PC-9 (cell line): ENCODE measurements around the gene CREB3L1. TPM values are rescaled to one million over a fixed set of nuclear protein-coding genes. Genes with fewer than 3 reads are reported as not detected.

Experiments
- BruUV-seq: library from RNA; stranded (reverse); fragments of 400-500 nt; replicated peaks from 2 replicates; lab custom pipeline; 2021; lab: Mats Ljungman, UMichigan
- CTCF ChIA-PET: fragments of 300-600 bp; sonication (Branson Sonifier 250); formaldehyde crosslinking; loops from one replicate; lab custom pipeline; 2022; ENCODE audit warnings: antibody characterized with exemption; lab: Charles Lee
- POLR2A ChIA-PET: fragments of 300-600 bp; sonication (Branson Sonifier 250); formaldehyde crosslinking; loops from one replicate; lab custom pipeline; 2022; ENCODE audit warnings: antibody characterized with exemption; ENCODE audit not compliant: unreplicated experiment; lab: Charles Lee
- DNase-seq, 2 experiments: peaks; one replicate each; pipeline versions ENCODE4 v3.0.0 to v3.0.0-alpha.2; 2015 to 2022; ENCODE audit warnings: mixed read lengths in 1 of 2
- H2AFZ ChIP-seq: fragments of 200-600 bp; sonication (generic); 2 replicates; pipeline ENCODE4 v1.8.1; 2017; ENCODE audit warnings: antibody characterized with exemption
- H3F3A ChIP-seq: fragments of 200-600 bp; sonication (generic); 2 replicates; pipeline ENCODE4 v1.8.1; 2017; ENCODE audit warnings: antibody characterized with exemption, mild to moderate bottlenecking, low read depth; ENCODE audit not compliant: insufficient read depth
- H3K27ac ChIP-seq: fragments of 200-600 bp; sonication (generic); 2 replicates; pipeline ENCODE4 v1.6.1; 2016; ENCODE audit warnings: mixed run types
- H3K27me3 ChIP-seq: fragments of 200-600 bp; sonication (generic); 2 replicates; pipeline ENCODE4 v1.6.1; 2016; ENCODE audit warnings: low read depth, mixed run types; ENCODE audit not compliant: insufficient read depth
- H3K36me3 ChIP-seq: fragments of 200-600 bp; sonication (generic); 2 replicates; pipeline ENCODE4 v1.6.1; 2016; ENCODE audit warnings: low read depth, mixed run types
- H3K4me1 ChIP-seq: fragments of 200-600 bp; sonication (generic); replicated peaks from 2 replicates; pipeline ENCODE4 v1.6.1; 2016; ENCODE audit warnings: mixed run types; ENCODE audit not compliant: insufficient read depth
- H3K4me2 ChIP-seq: fragments of 200-600 bp; sonication (generic); 2 replicates; pipeline ENCODE4 v1.6.1; 2017; ENCODE audit warnings: mixed run types
- H3K4me3 ChIP-seq: fragments of 200-600 bp; sonication (generic); 2 replicates; pipeline ENCODE4 v1.6.1; 2016; ENCODE audit warnings: mixed run types
- H3K79me2 ChIP-seq: fragments of 200-600 bp; sonication (generic); 2 replicates; pipeline ENCODE4 v1.6.1; 2017; ENCODE audit warnings: low read depth, mixed run types
- H3K9me2 ChIP-seq: fragments of 200-600 bp; sonication (generic); 2 replicates; pipeline ENCODE4 v1.8.1; 2017; ENCODE audit warnings: mild to moderate bottlenecking; ENCODE audit not compliant: insufficient read depth
- H3K9me3 ChIP-seq: fragments of 200-600 bp; sonication (generic); 2 replicates; pipeline ENCODE4 v1.8.1; 2016; ENCODE audit warnings: low read depth; ENCODE audit not compliant: insufficient read depth
- H4K20me1 ChIP-seq: fragments of 200-600 bp; sonication (generic); 2 replicates; pipeline ENCODE4 v1.8.1; 2017; ENCODE audit not compliant: insufficient read depth
- EZH2 ChIP-seq: fragments of 200-600 bp; sonication (generic); IDR thresholded peaks from 2 replicates; pipeline ENCODE4 v1.8.0; 2017; ENCODE audit warnings: antibody characterized with exemption, low read depth
- intact Hi-C: fragments of 100-400 bp; cut with micrococcal nuclease; formaldehyde crosslinking; loops from one replicate; pipeline ENCODE4 v1.10.0; 2022; ENCODE audit not compliant: unreplicated experiment
- total RNA-seq: library from RNA; stranded (reverse); gene quantifications from 2 replicates; pipeline ENCODE4 v1.2.3, GENCODE V29; 2021
- TF ChIP-seq, protein P1 (sequence below): fragments of 200-600 bp; sonication (generic); conservative IDR thresholded peaks from 2 replicates; pipeline ENCODE4 v1.6.1; 2017; ENCODE audit warnings: mixed run types, antibody characterized with exemption, mild to moderate bottlenecking, moderate library complexity

CREB3L1 gene
- total RNA-seq, 1 experiment from 2014 or later: 3.1 TPM

GRCh38 chr11:46293066-46293465 lies 15.6 kb downstream of the CREB3L1 start:
- BruUV-seq: no TSS peak
- H3F3A ChIP-seq: peaks cover 25% of the 10 kb centered on the region; the same call in 1 of the 2 replicates
- H3K4me1 ChIP-seq: peaks cover 50% of the 10 kb centered on the region
- H3K4me2 ChIP-seq: no peak overlapping the region
- intact Hi-C loops: no loop called here
- no peak overlapping the region for H2AFZ ChIP-seq
- no peaks in the 10 kb centered on the region for H3K9me2 ChIP-seq
- H4K20me1 ChIP-seq: no peaks in the 10 kb centered on the region
- H3K9me3 ChIP-seq: no peaks in the 10 kb centered on the region
- CTCF ChIA-PET: no interaction called here
- H3K27me3 ChIP-seq: no peaks in the 10 kb centered on the region
- DNase-seq: no peak
- H3K4me3 ChIP-seq: no peak overlapping the region
- TF ChIP-seq, protein P1, sequence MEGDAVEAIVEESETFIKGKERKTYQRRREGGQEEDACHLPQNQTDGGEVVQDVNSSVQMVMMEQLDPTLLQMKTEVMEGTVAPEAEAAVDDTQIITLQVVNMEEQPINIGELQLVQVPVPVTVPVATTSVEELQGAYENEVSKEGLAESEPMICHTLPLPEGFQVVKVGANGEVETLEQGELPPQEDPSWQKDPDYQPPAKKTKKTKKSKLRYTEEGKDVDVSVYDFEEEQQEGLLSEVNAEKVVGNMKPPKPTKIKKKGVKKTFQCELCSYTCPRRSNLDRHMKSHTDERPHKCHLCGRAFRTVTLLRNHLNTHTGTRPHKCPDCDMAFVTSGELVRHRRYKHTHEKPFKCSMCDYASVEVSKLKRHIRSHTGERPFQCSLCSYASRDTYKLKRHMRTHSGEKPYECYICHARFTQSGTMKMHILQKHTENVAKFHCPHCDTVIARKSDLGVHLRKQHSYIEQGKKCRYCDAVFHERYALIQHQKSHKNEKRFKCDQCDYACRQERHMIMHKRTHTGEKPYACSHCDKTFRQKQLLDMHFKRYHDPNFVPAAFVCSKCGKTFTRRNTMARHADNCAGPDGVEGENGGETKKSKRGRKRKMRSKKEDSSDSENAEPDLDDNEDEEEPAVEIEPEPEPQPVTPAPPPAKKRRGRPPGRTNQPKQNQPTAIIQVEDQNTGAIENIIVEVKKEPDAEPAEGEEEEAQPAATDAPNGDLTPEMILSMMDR: no peak
- no peak for TF ChIP-seq EZH2
- H3K27ac ChIP-seq: no peak overlapping the region
- no peaks in the 10 kb centered on the region for H3K36me3 ChIP-seq
- H3K79me2 ChIP-seq: no peaks in the 10 kb centered on the region
- POLR2A ChIA-PET: no interaction called here

GRCh38 chr11:46293641-46294103 lies 16.2 kb downstream of the CREB3L1 start:
- intact Hi-C loops: loop anchor here (2.0 kb wide), 2 partner anchors 17 to 51 kb away; partner anchors contain the start of gene CREB3L1
- H3K4me3 ChIP-seq: no peak overlapping the region
- ChIA-PET POLR2A (no interaction called here), CTCF (interaction anchor here (0.6 kb wide), 1 partner anchor 9 kb away, joined by 4 read pairs; no protein-coding TSS in a partner anchor)
- H3K9me3 ChIP-seq: no peaks in the 10 kb centered on the region
- no peak overlapping the region for H2AFZ ChIP-seq
- no peaks in the 10 kb centered on the region for H3K79me2 ChIP-seq
- peak overlapping the region; percentile 82; the same call in 1 of the 2 replicates for H3K4me2 ChIP-seq
- no peaks in the 10 kb centered on the region for H3K36me3 ChIP-seq
- no TSS peak for BruUV-seq
- no peak for TF ChIP-seq EZH2
- H3F3A ChIP-seq: peaks cover 30% of the 10 kb centered on the region
- DNase-seq: no peak
- H3K4me1 ChIP-seq: peaks cover 54% of the 10 kb centered on the region
- H4K20me1 ChIP-seq: no peaks in the 10 kb centered on the region
- H3K9me2 ChIP-seq: no peaks in the 10 kb centered on the region
- 0 out of 2 replicates have a peak overlapping the region, but pooled peaks have one; percentile 70 for H3K27ac ChIP-seq
- H3K27me3 ChIP-seq: no peaks in the 10 kb centered on the region

GRCh38 chr11:46294365-46295309 lies 17.2 kb downstream of the CREB3L1 start:
- no peaks in the 10 kb centered on the region for H4K20me1 ChIP-seq
- no peaks in the 10 kb centered on the region for H3K79me2 ChIP-seq
- TF ChIP-seq, protein P1: no peak
- no peak for TF ChIP-seq EZH2
- no peaks in the 10 kb centered on the region for H3K9me3 ChIP-seq
- ChIA-PET CTCF (interaction anchor here (0.6 to 1.8 kb wide), 4 partner anchors 10 to 176 kb away, joined by 5 to 38 read pairs (median 10); partner anchors contain the start of gene CREB3L1), POLR2A (interaction anchor here (0.6 to 1.0 kb wide), 3 partner anchors 19 to 135 kb away, joined by 3 read pairs; no protein-coding TSS in a partner anchor)
- H2AFZ ChIP-seq: peak overlapping the region; percentile 85
- peak; percentile 78 for DNase-seq
- no peaks in the 10 kb centered on the region for H3K9me2 ChIP-seq
- peak overlapping the region; percentile 73 for H3K4me3 ChIP-seq
- no peaks in the 10 kb centered on the region for H3K36me3 ChIP-seq
- H3F3A ChIP-seq: peaks cover 40% of the 10 kb centered on the region
- peaks cover 64% of the 10 kb centered on the region for H3K4me1 ChIP-seq
- no TSS peak for BruUV-seq
- peak overlapping the region; percentile 70 for H3K27ac ChIP-seq
- H3K27me3 ChIP-seq: no peaks in the 10 kb centered on the region
- intact Hi-C loops: loop anchor here (2.0 kb wide), 2 partner anchors 18 to 52 kb away; partner anchors contain the start of gene CREB3L1
- H3K4me2 ChIP-seq: peak overlapping the region; percentile 82
